Measurements from ENCODE around the gene ZNF597. TPM values are rescaled to one million over a fixed set of nuclear protein-coding genes. Genes with fewer than 3 reads are reported as not detected.
A peak's percentile ranks its signal among the peaks of the same experiment; 100 is the strongest.

The ZNF597 gene
- total RNA-seq, 1 experiment from 2014 or later: 3.5 TPM

DNA sequence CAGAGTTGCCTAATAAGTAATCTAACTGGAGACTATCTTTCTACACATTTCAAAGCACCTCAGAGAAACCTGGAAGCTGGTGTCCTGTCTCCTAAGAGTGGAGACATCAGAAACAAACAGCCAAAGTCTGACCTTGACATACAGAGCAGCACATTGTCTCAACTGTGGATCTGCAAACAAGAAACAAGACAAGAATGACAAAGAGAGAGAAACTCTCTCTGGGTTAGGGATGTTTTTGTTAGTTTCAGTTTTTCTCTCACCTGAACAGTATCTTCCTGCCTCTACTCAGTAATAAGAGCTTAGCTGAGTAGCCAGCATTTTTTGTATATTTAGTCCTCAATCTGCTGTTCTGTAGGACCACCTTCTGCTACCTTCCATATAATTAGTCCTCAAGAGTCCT lies 8.9 kb downstream of the ZNF597 start:
- H4K5ac ChIP-seq (ENCODE audit: insufficient read length, low read depth, low read length): no peak overlapping the region
- no peak overlapping the region for H4K91ac ChIP-seq (ENCODE audit: insufficient read length, low read depth, low read length)
- H3K27me3 ChIP-seq (ENCODE audit: insufficient read depth, low read length): no peaks in the 10 kb centered on the region
- no peak overlapping the region for H2BK12ac ChIP-seq (ENCODE audit: insufficient read length, low read depth, low read length)
- H3K4ac ChIP-seq (ENCODE audit: low read depth, low read length): no peak overlapping the region
- no peak overlapping the region for H2BK20ac ChIP-seq (ENCODE audit: low read depth, low read length, poor library complexity, severe bottlenecking)
- H2AFZ ChIP-seq (ENCODE audit: low read length): no peak overlapping the region
- no peak overlapping the region for H3K14ac ChIP-seq (ENCODE audit: insufficient read depth, low read length)
- peaks cover 2% of the 10 kb centered on the region for H3K23me2 ChIP-seq (ENCODE audit: insufficient read length, low read depth, low read length, poor library complexity, severe bottlenecking)
- H4K8ac ChIP-seq (replicated peaks; ENCODE audit: insufficient read length, low read depth, low read length): no peak overlapping the region
- Mint-ChIP-seq H3K4me3 (no peak overlapping the region), H3K9me3 (peaks cover 2 to 7% of the 10 kb centered on the region in 2 experiments; a peak in 3 of 5 replicates), H3K4me1 (no peaks in the 10 kb centered on the region), H3K27ac (peak overlapping the region in 1 of 3 experiments; percentile 6; a peak in 1 of 7 replicates), H3K27me3 (ENCODE audit: low read depth) (peaks cover 4% of the 10 kb centered on the region), H3K36me3 (ENCODE audit: insufficient read depth in 1 of 3, low read depth in 3 of 3) (peaks cover 4 to 11% (median 4%) of the 10 kb centered on the region in 3 experiments; a peak in 6 of 7 replicates)
- no peak overlapping the region for H2AK5ac ChIP-seq (ENCODE audit: insufficient read length, low read length)
- H3K9me3 ChIP-seq (ENCODE audit: control insufficient read depth, low read depth, low read length): no peaks in the 10 kb centered on the region
- no peak overlapping the region for H3K23ac ChIP-seq (ENCODE audit: insufficient read length, low read depth, low read length)
- H3K4me1 ChIP-seq (ENCODE audit: insufficient read depth, low read length): no peaks in the 10 kb centered on the region
- no peak overlapping the region for H3K27ac ChIP-seq (ENCODE audit: insufficient read length, low read depth, low read length)
- no peak overlapping the region for H2BK5ac ChIP-seq (ENCODE audit: insufficient read length, low read length)
- TF ChIP-seq, protein P1, sequence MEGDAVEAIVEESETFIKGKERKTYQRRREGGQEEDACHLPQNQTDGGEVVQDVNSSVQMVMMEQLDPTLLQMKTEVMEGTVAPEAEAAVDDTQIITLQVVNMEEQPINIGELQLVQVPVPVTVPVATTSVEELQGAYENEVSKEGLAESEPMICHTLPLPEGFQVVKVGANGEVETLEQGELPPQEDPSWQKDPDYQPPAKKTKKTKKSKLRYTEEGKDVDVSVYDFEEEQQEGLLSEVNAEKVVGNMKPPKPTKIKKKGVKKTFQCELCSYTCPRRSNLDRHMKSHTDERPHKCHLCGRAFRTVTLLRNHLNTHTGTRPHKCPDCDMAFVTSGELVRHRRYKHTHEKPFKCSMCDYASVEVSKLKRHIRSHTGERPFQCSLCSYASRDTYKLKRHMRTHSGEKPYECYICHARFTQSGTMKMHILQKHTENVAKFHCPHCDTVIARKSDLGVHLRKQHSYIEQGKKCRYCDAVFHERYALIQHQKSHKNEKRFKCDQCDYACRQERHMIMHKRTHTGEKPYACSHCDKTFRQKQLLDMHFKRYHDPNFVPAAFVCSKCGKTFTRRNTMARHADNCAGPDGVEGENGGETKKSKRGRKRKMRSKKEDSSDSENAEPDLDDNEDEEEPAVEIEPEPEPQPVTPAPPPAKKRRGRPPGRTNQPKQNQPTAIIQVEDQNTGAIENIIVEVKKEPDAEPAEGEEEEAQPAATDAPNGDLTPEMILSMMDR (conservative IDR thresholded peaks at IDR 0.05): no peak
- no peak overlapping the region for H3K4me2 ChIP-seq (ENCODE audit: insufficient read depth, insufficient read length, low read length)
- no peaks in the 10 kb centered on the region for H3K79me1 ChIP-seq (ENCODE audit: insufficient read depth, low read depth, low read length, poor library complexity, severe bottlenecking)
- no peak overlapping the region for H3K56ac ChIP-seq (ENCODE audit: insufficient read length, low read depth, low read length)
- H3K79me2 ChIP-seq (ENCODE audit: insufficient read depth, low read length): no peaks in the 10 kb centered on the region
- no peak overlapping the region for H2BK120ac ChIP-seq (ENCODE audit: low read depth, low read length, poor library complexity, severe bottlenecking)
- DNase-seq: no peak
- H4K20me1 ChIP-seq (ENCODE audit: control insufficient read depth, insufficient read depth, insufficient read length): no peaks in the 10 kb centered on the region
- no peak overlapping the region for H3K9ac ChIP-seq (ENCODE audit: extremely low read depth, insufficient read length, low read length)
- H2BK15ac ChIP-seq (ENCODE audit: low read depth, low read length): no peak overlapping the region
- H3T11ph ChIP-seq (ENCODE audit: low read length): no peak overlapping the region
- H3K18ac ChIP-seq (ENCODE audit: insufficient read length, low read depth, low read length): no peak overlapping the region

All from H9 (cell line).